NOMO-1 (cell line): ENCODE data around the gene TNFAIP8L3.
A peak's percentile ranks its signal among the peaks of the same experiment; 100 is the strongest.

Experiments used
- DNase-seq, 2 experiments: peaks; one replicate each; lab custom pipeline; 2025; ENCODE audit not compliant: unreplicated experiment in 2 of 2; lab: John Stamatoyannopoulos, UW

The TNFAIP8L3 gene

DNA sequence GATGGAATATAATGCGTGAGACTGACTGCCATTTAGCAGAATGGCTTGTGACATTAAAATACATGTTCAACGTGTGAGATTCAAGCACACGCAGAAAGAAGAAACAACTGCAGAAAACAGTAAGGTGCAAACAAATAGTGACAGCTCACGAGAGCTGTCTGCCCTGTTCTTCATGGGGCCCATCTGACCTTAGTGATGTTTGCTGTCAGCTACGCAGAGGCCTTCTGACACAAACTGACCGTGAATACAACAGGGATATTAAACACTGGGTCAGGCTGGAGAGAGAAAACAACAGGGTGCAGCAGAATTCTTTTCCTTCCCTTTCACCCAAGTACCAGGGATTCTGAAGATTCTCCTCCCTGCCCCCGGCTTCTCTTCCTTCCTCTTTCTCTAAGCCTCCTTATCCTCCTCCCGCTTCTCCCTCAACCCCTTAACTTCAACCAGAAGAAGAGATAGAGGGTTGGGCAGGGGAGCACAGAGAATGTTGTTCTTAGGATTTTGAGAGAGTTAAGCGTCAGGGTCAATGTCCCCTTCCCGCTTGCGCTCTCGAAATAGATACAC lies 2.1 kb downstream of the TNFAIP8L3 start:
- peak in 1 of 2 experiments; percentile 6 for DNase-seq

DNA sequence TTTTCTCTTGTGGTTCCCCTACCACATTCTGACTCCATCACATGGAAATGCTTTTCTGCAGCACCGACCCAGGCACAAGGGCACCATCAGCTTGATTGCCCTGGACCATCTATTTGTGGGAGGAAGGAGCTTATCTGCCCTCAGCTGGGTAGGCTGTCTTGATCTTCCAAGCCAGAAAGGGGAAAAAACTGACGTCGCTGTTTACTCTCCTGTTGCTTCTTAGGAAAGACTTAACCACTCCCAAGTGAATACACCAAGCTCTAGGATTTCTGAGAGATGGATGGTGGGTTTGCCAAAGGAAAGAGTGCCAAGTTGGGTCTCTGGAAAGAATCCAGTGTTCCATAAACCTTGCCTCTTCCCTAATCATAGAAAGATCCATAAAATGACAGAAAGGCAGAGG lies 4.0 kb downstream of the TNFAIP8L3 start:
- DNase-seq: no peak

DNA sequence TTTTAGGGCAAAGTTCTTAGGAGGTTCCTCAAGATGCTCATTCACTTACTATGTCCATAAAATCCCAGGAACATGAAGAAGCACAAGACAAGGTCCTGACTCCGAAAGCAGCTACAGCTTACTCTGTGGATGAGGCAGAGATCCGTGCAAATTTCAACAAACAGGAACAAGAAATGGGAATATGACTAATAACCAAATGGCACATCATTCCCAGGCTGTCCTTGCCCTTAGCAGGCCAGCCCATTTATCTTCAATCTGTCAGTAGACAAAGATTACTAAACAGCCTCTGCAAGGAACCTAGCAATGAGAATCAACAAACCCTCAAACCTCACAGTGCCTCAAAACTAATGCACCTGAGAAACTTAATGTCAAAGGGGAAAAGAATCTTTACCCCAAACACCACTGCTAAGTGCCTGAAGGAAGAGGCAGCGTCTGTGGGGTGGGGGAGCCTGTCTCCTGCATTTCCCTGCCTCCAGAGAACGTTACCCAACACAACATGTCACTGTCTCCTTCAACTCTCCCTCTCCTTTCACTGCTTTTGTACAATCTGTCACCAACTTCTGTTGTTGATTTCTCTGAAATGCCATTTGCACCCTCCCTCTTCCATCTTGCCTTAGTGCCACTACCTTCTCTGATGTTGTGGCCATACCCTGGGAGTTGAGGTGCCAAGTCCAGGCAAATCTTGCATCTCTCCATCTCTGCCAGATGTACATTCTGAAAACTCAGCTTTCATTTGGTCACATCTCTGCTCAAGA lies 4.8 kb downstream of the TNFAIP8L3 start:
- no peak for DNase-seq

DNA sequence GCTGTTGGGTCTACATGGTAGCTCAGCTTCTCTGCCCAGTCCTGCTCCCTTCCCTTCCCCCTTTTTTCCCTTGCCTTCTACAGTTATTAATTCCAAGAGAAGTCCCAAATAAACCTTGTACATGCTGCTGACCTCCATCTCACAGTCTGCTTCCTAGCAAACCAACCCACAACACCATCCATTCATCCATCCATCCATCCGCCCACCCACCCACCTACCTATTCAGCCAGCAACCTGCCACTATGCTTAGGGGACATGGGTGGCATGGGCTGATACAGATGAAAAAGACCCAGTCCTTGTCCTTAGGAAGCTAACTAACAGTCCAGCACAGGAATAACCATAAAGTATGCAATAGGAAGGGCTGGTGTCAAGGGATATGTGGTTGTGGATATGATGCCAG lies 5.7 kb downstream of the TNFAIP8L3 start:
- DNase-seq: no peak

DNA sequence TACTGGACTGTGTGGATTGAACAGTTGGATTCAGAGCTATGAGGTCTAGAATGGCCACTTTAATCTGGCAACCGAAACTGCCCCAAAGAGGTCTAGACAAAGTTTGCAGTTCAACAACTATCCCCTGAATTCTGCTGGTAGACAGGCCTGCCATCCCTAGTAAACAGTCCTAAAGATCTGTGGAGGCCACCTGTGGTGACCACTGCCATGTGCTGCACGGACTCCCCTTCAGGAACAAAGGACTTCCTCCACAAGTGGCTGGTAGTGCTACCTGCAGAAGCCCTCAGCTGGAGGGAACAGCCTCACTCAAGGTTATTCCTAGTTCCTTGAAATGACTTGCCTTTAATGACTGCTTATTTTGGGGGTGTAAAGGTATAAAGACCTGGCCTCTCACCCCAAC lies 6.1 kb downstream of the TNFAIP8L3 start:
- no peak for DNase-seq

DNA sequence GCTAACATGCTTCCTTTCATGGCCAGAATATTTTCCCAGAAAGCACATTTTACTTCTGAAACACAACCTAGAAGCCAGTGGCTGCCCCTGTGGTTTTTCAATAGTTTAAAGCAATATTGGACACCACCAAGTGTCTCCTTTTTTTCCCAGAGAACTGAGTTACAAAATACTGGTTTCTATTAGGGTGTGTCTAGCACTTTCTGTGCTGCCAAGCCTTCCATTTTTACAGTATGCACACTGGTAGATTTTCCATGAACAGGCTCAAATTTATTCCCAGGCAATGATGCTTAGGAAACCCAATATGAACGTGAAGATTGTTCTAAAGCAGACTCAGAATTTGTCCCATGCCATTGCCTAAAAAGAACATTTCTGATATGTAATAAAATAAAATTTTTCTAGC lies 7.2 kb downstream of the TNFAIP8L3 start:
- no peak for DNase-seq

DNA sequence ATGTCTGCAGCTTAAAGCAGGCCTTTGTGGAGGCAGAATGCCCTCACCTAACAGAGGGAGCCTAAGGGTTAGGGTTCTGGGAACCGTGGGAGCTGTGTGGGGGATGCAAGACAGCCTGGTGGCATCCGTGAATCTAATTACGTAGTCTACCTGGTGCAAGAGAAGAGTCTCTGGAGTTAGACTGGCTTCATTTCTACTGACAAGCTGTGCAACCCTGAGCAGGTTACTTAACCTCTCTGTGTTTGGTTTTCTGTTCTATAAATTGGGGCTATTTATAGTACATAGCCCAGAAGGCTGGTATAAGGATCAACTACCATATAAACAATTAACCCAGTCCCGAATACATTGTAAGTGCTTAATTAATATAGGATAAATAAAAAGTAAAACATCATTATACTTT lies 8.3 kb downstream of the TNFAIP8L3 start:
- DNase-seq: no peak

DNA sequence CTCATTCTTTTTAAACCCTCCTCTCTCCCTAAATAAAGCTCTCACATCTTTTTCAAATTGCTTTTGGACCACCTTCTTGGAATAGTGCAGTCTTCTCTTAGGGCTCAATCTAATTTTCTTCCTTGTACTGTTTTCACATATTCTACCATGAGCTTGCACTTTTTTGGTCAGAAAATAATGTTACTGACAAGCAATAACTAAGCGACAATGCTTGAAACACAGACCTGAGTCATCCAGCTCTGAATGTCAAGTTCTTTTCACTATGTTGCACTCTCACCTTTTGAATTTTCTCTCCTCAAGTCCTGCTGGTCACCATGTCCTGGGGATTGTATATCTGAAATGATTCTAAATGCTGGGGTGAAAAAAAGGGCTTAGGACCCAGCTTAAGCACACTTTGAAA lies 8.9 kb downstream of the TNFAIP8L3 start:
- DNase-seq: no peak

DNA sequence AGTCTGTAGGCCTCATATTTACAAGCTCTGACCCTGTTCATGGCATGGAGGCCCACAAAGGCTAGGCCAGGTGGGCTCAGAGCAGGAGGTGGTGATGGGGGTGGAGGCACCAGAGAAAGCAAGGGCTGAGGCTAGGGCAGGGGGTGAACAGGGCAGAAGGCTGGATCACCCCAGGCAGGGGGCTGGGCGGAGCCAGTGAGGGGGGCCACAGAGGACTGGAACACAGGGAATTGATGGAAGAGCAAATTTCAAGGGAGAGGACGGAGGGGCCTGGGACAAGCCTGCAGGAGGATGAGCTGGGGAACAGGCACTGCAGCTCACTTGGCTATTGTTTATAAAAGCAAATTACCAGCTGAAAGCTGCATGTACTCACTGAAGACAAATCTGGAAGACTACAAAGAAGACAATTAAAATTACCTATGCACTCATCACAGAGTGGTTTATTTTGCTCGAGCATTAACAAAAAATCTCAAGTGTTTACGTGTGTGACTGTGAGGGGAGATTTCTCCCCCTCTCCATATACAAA lies 11.0 kb downstream of the TNFAIP8L3 start:
- DNase-seq: no peak

DNA sequence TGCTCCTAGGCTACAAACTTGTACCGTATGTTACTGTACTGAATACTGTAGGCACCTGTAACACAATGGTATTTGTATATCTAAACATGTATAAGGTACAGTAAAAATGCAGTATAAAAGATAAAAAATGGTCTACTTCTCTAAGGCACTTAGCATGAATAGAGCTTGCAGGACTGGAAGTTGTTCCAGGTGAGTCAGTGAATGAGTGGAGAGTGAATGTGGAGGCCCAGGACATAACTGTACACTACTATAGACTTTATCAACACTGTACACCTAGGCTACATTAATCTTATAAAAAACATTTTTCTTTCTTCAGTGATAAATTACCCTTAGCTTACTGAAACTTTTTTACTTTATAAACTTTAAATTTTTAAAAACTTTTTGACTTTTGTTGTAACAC lies 12.5 kb downstream of the TNFAIP8L3 start:
- DNase-seq: no peak

DNA sequence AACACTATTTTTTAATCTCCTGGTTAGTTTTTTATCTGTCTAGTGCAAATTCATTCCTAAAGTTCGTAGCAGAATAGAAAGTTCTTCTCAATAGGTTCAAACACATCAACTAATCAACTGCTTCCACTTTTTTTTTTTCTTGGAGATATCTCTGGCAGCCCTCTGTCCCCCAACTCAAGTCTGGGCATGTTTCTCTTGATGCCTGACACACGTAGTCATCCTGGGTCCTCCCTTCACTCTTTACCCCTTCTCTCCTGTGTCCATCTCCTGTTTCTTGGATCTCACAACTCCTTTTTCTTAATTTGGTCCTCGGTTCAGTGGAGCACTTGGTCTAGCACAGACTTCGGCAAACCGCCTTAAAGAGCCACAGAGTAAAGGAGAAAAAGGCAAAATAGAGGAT lies 14.4 kb downstream of the TNFAIP8L3 start:
- DNase-seq: no peak

DNA sequence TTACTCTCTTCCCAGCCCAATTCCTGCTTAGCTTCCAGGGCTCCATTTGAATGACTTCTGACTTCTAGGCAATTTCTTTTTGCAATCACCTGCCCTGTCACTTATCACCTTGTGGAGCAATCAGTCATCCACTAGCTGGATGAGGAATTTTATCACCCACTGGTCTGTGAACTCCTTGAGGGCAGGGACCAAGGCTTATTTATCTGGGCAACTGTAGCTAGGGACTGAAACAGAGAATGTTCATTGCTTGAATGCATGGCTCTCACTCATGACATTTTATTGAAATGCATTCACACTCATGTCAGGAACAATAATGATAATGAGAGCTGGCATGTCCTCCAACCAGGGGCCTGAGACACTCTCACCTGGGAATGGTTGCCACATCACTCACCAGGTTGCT lies 15.5 kb downstream of the TNFAIP8L3 start:
- DNase-seq: no peak

DNA sequence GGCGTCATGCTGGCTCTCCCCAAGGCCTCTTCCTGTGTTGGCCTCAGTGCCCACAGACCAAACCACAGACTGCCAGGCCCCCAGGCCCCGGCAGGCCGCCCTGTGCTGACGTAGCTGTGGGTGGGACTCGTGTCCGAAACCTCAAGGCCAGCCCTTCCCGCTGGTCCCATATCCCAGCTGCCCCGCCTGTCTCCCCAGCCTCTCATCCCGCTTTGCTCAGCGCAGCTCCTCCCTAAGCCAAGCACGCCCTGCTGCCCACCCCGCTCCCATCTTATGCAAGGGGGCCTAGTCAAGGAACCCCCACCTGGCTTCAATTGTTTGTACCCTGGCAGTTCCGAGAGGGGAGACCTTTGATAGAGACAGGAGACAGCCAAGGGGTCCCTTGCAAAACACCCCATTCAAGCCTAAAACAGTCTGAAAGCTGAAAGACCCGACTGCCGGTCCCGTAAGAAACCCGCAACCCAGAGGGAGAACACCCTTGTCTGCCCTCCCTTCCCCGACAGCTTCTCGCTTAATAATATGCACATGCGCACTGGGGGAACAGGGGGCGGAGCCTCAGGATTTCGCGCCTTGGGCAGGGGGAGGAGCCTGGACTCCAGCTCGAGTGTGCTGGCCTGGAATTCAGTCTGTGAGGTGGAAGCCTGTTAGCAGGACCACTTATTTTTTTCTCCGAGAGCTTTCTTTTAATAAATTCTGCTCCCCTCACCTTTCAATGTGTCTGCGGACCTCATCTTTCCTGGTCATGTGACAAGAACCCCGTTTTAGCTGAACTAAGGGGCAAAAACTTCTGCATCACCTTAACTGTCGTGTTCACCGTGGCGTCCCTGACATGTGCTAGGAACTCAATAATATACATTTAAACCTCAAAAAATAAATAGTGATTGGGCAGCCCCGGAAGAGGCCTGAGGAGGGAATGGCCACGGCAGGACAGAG lies 17.2 kb downstream of the TNFAIP8L3 start:
- DNase-seq: peak; percentile 60 to 75

DNA sequence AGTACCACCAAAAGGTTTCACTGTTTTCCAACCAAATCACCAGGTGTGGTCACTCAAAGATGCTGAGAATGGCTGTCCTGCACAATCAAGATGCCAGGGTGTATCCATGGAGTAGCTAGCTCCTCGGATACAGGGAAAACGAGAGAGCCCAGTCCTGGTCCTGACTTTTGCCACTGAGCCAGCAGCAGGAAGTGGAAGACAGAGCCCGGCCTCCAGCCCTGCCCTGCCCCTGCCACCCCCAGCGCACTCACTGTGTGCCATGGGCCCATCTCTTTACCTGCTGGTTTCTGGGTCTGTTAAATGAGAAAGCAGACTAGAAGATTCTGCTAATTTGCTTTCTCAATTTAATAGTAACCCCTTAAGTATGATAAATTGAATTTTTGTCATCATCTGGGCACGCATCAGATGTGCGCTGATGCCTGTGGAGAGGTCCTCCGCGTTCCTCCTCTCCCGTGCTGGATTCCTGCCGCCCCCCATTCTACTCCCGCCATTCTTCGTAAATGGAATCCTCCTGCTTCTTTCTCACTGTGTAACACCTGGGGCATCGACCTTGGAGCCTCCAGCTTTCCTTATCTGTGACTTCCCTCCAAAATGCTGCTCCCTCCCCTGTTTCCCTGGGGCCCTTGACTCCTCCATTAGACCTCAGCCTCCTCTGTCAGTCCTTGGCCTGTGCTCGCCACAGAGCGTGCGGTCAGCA lies 18.0 kb downstream of the TNFAIP8L3 start:
- no peak for DNase-seq

DNA sequence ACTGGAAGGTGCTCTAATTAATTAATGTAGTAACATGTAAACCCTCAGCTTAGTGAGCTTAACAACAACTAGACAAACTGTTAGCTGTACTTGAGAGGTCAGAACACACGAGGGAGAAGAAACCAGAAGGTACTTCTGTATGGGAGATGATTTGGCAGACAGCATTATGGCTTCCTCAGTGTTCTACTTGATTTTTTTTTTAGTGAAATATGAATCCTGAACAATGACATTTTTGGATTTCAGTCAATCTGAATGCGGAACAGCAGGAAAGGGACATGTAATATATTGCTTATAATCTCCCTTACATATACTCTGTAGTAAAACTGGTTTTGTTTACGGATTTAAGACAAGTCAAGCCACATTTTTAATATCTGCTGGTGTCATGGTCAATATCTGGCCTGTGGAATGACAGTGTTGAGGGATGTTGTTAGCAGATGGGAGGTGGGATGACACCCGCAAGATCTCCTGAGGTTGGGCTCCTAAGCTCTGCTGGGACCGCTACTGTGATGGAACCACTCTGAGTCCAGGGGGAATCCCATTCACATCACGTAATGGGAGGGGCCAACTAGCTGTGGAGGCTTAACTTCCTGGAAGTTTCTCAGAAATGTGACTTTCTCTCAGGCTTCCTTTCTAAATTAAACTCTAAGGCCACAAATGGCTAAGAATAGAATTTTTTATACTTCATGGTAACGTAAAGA lies 18.7 kb downstream of the TNFAIP8L3 start:
- no peak for DNase-seq

DNA sequence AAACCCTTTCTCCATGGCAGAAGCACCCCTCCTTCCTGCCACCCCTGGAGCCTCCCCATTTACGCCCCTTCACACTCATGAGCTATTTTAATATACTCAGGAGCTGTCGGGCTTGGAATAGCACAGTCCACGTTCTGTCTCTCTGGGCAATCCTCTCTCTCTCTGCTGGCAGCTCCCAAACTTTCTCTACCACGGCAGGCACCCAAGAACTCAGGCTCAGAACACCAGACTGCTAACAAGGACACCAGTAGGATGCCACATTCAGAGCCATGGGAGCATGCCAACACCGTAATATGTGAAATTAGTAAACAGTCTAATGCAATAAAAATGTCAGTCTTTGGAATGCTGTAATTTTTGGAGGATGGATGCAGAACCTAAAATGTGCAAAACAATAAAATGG lies 19.3 kb downstream of the TNFAIP8L3 start:
- DNase-seq: no peak

DNA sequence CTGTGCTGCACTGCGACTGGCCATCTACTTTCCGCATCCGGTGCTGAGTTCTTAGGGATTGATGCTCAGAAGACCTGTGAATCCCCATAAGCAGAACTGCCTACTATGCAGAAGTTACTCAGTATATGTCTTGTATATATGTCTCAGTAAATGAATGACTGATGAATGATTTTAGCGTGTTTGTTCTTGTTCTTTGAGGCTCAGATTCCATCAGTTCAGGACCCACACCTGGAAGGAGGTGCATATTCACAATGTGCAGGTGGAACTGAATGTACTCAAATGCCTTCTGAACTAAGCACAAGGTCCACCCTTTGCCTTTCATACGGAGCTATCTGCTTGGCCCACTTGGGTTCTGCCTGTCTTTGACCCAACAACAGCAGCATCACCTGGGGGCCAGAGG lies 19.8 kb downstream of the TNFAIP8L3 start:
- no peak for DNase-seq

DNA sequence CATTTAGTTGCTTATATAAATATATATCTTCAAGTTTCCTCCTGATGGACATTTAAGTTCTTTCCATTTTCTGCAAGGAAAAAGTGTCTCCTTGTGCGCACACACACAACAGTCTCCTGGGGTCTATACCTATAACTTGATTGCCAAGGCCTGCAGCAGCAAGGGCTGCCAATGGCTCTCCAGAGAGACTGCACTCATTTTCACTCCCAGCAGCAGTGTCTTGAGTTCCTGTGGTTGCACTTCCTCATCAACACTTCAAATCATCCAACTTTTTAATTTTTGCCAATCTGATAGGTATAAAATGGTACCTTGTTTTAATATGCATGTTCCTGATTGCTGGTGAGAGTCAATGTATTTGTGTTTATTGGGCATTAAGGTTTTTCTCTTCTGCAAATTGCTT lies 23.1 kb downstream of the TNFAIP8L3 start:
- DNase-seq: peak in 1 of 2 experiments; percentile 13

DNA sequence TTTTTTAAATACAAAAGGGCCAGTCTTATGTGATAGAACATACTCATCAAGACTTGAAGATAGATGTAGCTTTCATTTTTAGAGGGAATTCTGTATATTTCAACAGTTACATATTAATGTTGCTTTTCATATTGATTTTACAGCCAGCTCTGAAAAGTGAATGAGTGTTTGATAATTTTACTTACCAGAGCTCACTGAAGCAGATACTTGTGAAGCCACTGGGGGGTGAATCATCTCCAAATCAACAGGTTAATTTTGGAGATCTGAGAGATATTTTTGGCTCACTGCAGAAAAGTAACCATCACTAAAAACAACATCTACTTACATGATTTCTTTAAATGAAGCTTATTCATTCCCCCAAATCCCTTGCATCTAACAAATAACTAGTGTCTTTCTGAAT lies 24.7 kb downstream of the TNFAIP8L3 start:
- no peak for DNase-seq

DNA sequence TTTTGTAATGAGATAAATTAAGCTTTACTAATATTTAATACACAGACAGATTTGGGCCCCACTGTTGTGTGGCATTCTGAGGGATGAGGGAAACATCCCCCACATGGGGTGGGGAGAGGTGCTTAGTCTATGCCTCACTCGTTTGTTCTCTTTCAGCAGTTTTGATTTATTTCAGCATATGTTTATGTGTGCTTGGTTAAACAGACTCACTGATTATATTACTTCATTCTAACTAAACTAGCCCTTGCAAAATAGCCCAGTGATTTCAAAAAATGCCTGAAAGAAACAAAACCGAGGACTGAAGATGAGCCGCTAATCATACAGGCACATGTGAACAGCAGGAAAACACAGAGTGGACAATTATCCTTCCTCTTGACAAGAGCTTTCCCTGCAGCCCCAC lies 27.2 kb downstream of the TNFAIP8L3 start:
- no peak for DNase-seq
